IPS-18c (cell line): ENCODE results near the gene PFN3.

ENCODE experiments used
- H3K4me3 ChIP-seq: 2 replicates; pipeline ENCODE4 v1.7.0; 2013; ENCODE audit warnings: low read depth, mild to moderate bottlenecking, low read length, moderate library complexity; ENCODE audit not compliant: insufficient read depth
- H3K9me3 ChIP-seq: one replicate; pipeline ENCODE4 v1.6.1; 2013; ENCODE audit warnings: mild to moderate bottlenecking, low read length, moderate library complexity; ENCODE audit not compliant: control insufficient read depth, insufficient read depth

The PFN3 gene

DNA sequence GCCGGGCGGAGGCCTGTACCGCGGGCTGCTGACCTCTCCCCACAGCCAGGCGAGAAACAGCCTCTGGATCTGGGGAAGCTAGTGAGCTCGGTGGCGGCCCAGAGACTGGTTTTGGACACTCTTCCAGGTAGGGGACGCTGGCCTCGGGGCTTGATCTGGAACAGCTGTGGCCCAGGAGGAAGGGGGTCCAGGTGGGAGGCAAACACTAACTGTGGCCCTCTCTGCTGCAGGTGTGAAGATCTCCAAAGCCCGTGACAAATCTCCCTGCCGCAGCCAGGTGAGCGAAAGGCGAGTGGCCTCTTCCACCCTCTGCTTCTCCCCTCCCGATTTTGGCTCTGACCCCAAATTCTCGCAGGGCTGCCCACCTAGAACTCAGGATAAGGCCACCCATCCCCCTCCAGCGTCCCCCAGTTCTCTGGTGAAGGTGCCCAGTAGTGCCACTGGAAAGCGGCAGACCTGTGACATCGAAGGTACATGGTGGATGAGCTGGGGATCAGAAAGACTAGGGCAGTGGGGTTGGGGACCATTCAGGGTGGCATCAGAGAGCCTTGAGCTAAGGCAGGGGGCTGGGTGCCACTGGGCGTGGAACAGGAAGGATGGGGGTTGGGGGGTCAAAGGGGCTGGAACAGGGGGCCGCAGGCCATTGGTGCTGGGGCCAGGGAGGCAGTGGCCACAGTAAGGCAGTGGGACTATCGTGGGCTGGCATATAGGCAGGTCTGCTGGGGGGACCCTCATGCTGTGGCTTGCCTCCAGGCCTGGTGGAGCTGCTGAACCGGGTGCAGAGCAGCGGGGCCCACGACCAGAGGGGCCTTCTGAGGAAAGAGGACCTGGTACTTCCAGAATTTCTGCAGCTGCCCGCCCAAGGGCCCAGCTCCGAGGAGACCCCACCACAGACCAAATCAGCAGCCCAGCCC is 29.1 kb downstream of the PFN3 start:
- Histone ChIP-seq H3K4me3 (peak overlapping the region; percentile 38; the same call in 1 of the 2 replicates), H3K9me3 (no peaks in the 10 kb centered on the region)

DNA sequence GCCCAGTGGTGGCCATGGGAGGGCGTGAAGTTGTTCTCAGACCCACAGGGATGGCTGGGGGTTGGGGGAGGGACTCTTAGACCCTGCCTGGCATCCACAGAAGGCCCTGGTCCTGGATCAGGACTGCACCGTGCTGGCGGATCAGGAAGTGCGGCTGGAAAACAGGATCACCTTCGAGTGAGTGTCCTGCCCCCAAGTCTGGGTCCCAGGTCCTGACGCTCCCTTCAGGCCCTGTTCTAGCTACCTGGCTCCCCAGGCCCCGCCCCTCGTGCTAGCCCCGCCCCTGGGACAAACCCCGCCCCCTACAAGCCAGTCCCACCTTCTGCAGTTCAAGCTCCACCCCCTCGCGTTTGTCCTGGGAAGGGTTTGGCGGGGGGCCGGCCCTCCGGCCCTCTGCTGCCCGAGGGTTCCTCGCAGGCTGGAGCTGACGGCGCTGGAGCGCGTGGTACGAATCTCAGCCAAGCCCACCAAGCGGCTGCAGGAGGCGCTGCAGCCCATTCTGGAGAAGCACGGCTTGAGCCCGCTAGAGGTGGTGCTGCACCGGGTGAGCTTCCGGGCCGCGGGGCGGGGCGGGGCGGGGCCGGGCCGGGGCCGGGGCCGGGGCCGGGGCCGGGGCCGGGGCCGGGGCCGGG is 29.9 kb downstream of the PFN3 start:
- H3K9me3 ChIP-seq: no peaks in the 10 kb centered on the region
- H3K4me3 ChIP-seq: 0 out of 2 replicates have a peak overlapping the region, but pooled peaks have one; percentile 15

- H3K4me3 ChIP-seq: 0 out of 2 replicates have a peak overlapping the region, but pooled peaks have one; percentile 15
- H3K9me3 ChIP-seq: no peaks in the 10 kb centered on the region
These were observed 30.6 kb downstream of the PFN3 start for GRCh38 chr5:177369645-177370440.

GRCh38 chr5:177368869-177369644 is 31.4 kb downstream of the PFN3 start:
- Histone ChIP-seq H3K4me3 (no peak overlapping the region), H3K9me3 (no peaks in the 10 kb centered on the region)

- Histone ChIP-seq H3K9me3 (no peaks in the 10 kb centered on the region), H3K4me3 (peak overlapping the region; percentile 56)
These were observed 32.2 kb downstream of the PFN3 start for GRCh38 chr5:177367981-177368868.

- peak overlapping the region; percentile 56 for H3K4me3 ChIP-seq
- no peaks in the 10 kb centered on the region for H3K9me3 ChIP-seq
These were observed 33.1 kb downstream of the PFN3 start for GRCh38 chr5:177367323-177367848.

DNA sequence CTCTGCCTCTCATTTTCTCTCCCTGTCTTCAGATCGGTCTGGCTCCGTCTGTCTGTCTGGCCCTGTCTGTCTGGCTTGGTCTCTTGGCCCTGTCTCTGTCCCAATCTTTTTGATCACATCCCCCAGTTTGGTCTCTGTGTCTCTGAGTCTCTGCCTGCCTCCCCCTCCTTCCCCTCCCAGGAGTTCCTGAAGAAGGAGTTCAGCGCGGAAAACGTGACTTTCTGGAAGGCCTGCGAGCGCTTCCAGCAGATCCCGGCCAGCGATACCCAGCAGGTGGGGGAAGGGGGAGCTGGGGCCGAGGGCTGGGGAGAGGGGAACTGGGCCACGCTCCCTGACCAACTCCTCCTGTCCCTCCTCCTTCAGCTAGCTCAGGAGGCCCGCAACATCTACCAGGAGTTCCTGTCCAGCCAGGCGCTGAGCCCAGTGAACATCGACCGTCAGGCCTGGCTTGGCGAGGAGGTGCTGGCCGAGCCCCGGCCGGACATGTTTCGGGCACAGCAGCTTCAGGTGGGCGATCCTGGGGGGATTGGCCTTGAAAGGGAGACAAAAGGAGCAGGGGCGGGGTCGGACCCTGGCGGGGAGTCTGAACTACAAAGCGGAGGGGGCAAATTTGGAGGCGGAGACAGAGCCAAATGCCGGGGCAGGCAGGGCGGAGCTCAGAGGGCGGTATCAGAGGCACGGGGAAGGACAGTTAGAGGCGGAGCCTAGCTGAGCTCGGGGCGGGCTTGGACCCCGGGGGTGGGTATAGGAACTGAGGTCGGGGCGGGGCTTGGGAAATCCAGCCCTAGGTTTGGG is 33.7 kb downstream of the PFN3 start:
- Histone ChIP-seq H3K9me3 (no peaks in the 10 kb centered on the region), H3K4me3 (peak overlapping the region; percentile 56)

DNA sequence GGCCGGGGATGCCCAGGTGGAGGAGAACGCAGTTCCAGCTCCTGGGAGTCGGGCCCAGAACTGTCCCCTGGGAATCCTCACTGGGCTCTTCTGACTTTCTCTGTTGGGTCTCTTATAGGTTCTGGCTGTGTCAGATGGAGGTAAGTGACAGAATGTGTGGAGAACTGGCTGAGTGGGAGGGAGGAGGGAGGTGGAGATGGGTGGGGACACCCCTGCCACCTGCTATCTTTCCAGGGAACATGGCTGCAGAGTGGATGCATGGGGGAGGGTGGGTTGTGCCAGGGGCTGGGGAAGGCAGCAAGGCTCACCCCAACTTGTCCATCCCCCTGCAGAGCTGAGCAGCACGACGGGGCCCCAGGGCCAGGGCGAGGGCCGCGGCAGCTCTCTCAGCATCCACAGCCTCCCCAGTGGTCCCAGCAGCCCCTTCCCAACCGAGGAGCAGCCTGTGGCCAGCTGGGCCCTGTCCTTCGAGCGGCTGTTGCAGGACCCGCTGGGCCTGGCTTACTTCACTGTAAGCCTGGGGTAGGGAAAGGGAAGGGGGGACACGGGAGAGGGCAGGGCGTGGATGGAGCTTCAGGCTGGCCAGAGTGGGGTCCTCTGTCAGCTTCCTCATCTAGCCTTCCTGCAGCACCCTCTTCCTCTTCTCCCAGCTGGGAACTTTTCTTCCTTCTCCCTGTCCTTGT is 34.5 kb downstream of the PFN3 start:
- Histone ChIP-seq H3K4me3 (peak overlapping the region; percentile 49; the same call in 1 of the 2 replicates), H3K9me3 (no peaks in the 10 kb centered on the region)

DNA sequence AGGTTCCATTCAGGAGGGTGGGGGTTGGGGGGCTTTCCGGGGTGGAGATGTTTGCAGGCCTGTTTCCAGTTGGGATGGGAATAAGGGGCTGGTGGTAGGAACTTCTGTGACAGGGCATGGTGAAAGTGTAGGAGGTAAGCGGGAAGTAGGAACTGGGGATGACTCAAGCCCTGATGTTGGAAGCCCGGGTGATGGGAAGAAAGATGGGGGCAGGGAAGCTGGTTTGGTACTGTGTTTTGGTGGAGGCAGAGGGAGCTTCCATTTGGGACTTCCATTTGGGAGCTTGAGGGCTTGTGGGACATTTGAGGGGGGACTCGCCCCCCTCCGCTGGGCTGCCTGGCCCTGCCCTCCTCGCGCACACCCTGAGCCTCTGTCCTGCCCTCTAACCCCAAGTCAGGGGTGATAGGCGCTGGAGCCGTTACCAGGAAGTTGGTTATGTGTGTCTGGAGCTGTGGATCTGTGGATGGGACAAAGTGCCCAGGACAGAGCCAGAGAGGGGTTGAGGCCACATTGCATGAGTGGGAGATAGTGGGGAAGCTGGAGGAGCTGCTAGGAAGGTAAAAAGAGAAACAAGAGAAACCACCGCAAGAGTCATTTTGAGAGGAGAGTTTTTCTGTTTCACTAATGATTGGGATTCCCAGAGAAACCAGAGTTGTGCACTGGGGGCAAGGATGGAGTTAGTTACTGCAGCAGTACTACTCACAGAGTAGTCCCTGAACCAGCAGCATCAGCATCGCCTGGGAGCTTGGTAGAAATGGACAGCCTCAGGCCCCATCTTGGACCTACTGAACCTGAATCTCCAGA is 36.1 kb downstream of the PFN3 start:
- no peaks in the 10 kb centered on the region for H3K9me3 ChIP-seq
- H3K4me3 ChIP-seq: no peak overlapping the region

DNA sequence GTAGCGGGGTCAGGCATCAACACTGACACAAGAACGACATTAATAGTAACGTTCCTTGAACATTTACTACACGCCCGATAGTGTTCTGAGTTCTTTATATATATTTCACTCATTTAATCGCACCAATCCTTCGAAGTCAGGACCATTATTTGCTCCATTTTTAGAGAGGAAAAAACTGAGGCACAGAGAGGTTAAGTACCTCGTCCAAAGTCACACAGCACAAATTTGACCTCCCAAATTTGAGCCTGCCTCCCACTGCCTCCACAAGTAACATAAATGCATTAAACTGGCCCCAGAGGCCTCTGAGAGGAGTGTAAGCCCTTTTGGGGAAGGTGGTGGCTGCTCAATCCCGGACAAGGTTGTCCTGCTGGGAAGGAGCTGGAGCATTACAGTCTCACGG is 36.9 kb downstream of the PFN3 start:
- Histone ChIP-seq H3K9me3 (no peaks in the 10 kb centered on the region), H3K4me3 (peak overlapping the region; percentile 72; the same call in 1 of the 2 replicates)

DNA sequence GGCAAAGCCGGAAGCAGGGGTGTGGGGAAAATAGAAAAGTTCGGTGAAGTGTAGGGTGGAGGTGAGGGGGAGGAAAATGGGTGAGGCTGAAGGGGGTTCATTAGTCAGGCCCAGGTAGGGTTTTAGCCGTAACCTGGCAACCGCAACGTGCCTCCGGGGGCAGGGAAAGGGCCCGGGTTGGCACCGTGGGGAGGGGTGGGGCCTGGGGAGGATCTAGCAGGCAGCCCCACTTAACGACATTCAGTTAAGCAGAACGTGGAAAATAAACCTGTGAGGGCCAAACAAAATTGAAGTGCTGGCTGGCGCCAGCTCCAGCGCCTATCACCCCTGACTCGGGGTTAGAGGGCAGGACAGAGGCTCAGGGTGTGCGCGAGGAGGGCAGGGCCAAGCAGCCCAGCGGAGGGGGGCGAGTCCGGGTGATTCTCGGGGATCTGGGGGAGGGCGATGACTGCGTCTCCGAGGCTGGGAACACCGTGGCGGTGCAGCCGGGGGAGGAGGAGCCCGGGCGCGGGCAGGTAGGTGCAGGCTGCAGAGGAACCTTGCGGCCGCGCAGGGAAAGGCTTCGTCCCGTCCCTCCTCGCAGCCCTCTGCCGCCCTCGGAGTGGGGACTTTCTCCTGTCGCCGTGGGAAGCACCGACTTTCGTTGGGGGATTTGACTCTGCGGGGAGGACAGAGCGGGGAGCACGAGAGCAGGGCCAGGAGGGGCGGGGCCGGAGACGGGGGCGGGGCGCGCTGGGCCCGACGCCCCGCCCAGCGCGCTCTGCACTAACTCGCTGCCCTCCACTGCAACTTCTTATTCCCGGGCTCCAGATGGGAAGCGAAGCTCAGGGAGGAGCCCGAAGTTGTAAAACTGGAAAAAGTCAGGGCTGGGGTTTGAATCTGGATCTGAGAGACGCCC is 37.6 kb downstream of the PFN3 start:
- Histone ChIP-seq H3K9me3 (no peaks in the 10 kb centered on the region), H3K4me3 (peak overlapping the region; percentile 72)

DNA sequence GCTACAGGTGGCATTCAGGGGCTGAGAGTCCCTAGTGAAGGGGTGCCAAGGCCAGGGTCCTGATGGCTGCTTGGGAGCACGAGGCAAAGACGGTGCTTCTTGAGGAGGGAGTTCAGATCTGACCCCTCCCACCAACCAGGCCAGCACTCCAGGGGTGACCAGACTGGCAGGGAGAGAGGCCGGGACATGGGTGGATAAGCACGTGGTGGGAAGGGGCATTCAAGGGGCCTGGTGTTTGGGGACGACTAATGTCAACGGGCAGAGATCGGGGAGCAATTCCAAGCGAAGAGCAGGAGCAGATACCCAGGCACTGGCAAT is 38.2 kb downstream of the PFN3 start:
- H3K4me3 ChIP-seq: no peak overlapping the region
- H3K9me3 ChIP-seq: no peaks in the 10 kb centered on the region
